ENCODE results near the gene LMO3.

LMO3 gene

DNA sequence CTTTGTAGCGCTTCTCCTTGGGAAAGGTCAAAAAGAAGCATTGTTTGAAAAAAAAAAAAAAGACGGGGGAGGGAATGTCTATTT, at the start of gene LMO3:
LMO3 (minus strand) TSS at position 46 of the 84 bp plus-strand sequence. CDS start 5,302 bp downstream, outside the sequence.
- DNase-seq, result no peak

DNA sequence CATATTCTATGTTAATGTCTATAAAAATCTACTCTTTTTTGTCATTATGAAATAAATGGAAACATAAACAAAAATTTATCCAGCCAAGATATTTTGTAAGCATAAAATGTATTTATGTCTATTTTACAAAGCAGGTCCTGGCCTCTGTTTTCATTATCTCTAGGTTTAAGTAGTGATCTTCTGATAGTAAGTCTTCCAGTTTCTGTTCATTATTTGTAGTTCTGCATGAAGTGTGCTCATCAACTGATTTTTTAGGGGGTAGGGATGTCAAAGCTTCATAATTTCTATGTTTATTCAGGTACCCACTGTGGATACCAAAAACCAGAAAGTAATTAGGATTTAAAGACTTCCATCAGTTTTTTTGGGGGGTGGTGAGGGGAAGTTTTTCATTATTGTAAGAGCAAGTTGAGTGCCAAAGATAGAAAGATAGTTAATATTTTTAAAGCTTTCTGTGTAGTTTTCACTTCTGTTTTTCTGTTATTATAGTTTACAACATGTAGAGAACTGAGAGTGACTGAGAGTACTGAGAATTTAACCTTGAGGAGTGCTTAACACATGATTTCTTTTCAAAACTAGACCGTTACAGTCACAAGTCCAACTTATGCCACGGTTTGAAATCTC, 30.6 kb upstream of the LMO3 start:
- DNase-seq, result no peak

DNA sequence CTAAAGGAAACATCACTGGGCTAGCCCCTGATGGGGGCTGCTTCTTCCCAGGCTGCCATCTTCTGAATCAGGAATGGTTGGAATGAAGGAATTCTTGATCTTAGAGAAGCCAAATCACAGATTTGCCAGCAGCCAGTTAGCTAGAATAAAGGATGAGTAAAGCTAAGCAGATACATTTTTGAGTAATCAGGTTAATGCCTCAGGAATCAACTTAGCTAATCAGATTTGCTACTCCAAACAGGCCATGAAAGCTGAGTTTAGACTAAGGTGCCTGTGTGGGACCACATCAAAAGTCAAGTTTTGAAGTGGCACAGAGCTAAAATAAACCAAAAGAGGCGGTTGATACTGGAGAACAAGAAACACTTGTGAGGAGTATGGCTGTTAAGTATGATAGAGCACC, 28.8 kb upstream of the LMO3 start:
- DNase-seq, result no peak

DNA sequence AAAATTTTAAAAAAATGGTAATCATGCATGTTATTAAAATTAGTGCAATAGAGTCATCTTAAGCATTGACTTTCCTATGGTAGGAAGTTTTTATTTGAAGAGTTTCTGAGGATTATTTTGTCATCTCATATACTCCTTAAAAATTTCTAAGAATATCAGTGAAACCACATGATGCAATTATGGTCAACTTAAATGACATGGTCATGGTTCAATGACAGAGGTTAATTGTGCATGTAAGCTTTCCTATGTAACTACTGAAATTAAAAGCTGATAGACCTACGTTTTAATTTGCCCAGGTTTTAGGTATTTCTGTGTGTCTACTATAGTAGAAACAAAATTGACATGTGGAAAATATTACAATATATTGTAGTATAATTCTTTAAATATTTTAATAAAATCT, 21.0 kb upstream of the LMO3 start:
- DNase-seq, result no peak

DNA sequence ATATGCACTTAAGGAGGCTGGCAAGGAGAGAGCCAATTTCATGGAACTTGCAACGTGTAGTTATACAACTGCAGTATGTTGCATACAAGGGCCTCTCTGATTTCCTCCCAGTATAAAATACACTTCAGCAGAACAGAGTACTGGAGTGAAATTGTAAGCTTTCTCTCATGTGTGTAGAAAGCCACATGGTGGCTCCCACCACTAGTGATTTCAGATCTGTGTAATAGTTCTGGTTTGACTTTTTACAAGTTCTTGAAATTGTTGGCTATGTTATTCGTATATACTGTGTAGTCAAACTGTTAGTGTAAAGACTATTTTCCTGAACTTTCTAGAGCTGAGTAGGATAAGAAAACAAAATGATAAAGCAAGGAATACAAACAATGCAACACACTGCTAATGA, 16.4 kb upstream of the LMO3 start:
- DNase-seq, result no peak

DNA sequence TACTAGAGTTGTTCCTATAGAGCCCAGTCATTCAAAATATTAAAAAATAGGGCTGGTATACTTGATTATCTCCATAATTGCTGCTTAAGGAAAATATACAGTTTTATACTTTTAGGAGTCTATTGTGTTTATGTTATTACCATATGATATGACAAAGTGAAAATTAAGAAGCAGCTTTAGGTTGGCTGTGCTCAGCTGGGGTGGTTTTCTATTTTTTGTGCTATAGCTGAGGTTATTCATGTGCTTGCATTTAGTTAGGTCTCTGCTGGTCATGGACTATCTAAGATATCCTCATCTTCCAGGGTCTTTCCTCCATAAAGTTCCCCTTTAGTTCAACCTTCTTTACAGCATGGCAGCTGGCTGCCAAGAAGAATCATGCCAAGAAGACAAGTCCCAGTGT, 13.6 kb upstream of the LMO3 start:
- no peak for DNase-seq

DNA sequence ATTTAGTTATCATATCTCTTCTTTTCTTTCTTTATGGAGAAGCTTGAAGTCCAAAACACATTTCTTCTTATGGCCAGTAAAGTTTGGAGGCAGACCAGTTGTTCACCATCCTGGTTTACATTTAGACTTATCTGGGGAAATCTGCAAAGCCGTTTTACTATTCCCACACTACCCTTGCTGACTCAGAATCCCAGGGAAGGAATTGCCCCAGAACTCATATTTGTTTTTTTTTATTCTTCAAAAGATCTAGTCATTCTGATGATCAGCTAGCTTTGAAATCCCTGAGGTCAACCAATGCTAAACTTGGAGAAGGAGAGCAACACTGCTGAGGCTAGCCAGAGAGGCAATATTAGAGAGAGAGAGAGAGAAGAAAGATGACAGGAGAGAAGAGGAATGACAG, 12.3 kb upstream of the LMO3 start:
- no peak for DNase-seq

DNA sequence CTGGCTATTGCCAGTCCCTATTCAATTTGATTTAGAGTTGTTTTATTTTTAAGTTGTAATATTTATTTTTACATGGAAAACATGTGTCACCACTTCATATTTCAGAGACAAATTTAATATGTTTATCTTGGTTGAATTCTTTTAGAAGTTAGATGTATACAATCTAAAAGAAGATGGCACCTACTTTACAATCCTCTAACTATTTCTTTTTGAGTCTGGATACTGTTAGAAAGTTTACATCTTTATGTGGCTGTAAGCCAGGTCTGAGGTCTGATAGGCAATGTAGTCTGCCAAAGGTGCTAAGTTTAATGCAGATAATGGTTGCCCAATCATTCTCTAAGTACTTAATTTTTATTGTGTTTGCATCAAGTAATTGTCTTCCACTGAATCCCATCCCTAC, 7.2 kb upstream of the LMO3 start:
- DNase-seq, result no peak

DNA sequence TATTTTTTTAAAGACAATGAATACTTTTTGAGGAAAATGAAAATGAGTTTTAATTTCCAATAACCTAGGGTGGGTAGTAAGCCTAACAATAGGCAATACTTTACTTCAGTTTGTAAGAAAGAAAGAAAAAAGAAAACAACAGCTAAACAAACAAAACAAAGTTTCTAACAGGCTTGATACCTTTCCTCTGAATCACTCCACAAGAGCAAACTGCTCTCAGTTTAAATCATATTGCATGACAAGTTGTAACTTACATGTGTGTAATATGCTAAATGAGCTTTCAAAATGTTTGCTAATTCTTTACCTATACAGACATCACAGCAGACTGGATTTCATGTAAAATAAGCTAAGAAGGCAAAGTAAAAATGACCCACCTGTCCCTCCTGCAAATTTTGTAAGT, 6.7 kb upstream of the LMO3 start:
- no peak for DNase-seq

DNA sequence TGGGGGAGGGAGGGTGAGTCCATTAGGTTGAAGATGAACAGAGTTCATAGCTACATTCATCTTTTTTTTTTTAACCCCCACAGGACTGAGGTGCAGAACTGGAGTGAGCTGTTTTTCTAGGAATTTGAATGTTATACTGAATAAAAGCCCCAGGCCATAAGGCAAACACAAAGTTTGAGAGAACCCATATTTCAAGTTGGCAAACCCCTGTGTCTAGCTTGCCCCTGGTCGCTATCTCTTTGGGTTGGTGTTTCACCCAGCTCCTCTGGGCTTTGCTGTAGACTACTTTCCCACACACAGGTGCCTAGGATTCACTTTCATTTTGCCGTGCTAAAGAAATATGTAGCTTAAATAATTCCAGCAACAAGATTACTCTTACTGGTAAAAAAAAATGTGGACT, 5.2 kb upstream of the LMO3 start:
- no peak for DNase-seq

DNA sequence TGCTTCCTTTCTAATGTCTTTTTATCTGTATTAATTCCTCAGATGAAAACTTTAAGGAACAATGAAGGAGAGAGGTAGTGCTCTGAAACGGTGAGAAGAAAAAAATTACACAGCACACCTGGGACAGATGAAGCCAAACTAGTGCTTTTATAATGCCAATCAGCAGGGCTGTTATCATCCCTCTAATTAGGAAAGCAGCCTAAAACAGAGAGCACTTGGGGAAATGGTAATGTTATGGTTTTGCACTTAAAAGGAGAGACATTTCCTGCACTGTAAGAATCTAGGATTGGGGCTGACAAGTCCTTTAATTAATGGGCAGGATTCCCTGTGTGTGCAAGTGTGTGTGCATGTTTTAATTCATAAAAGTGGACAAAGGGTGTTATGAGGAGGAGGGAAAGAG, 4.8 kb upstream of the LMO3 start:
- no peak for DNase-seq

DNA sequence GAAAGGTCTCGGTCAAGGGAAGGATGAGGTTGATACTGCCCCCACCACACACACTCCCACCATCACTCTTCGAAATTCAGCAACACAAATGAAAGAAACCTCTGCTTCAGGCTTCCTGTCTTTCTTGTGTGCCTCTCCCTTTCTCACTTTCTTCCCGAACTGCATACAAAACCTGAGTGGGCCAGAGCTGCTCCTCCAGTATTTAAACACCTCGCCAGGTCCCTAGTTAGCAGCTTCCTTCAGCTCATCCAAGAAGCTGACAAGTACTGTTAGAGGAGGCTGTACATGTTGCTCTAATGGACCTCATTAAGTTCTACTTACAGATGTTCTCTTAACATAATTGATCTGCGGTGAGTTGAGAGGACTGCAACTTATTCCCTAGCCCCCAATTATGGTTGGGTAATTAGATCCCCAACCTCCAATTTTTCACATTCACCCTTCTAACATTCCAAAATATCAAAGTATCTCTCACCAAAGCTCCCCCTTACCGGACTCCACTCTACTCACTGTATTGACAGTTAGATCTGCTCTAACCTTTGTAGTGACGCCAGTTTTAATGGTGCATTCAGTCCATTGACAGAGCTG, 4.1 kb upstream of the LMO3 start:
- DNase-seq, result no peak

DNA sequence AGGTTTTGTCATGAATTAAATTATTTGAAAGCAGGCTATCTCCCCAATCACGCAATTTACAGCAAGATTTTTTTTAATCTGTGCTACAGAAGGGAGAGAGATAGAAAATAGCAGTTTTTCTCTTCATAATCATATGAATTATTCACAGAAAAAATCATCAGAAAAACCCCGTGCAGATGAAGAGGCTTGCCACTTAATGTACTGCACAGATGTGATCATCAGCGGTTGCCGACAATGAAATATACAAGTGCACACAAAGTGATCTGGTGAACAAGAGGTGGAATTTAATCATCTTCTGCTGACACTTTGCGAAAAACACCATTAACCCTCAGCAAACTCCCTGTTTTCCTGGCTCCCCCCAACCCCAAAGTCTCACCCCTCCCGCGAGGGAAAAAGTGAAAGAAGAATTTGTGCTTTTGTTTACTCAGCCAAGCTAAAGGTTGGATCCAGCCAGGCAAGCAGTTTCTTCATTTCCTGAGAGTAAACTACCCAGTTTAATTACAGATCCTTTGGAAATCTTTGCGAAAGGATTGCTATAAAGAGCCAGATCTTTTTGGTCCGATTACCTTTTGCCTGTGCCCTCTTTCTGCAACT, 3.1 kb upstream of the LMO3 start:
- no peak for DNase-seq

DNA sequence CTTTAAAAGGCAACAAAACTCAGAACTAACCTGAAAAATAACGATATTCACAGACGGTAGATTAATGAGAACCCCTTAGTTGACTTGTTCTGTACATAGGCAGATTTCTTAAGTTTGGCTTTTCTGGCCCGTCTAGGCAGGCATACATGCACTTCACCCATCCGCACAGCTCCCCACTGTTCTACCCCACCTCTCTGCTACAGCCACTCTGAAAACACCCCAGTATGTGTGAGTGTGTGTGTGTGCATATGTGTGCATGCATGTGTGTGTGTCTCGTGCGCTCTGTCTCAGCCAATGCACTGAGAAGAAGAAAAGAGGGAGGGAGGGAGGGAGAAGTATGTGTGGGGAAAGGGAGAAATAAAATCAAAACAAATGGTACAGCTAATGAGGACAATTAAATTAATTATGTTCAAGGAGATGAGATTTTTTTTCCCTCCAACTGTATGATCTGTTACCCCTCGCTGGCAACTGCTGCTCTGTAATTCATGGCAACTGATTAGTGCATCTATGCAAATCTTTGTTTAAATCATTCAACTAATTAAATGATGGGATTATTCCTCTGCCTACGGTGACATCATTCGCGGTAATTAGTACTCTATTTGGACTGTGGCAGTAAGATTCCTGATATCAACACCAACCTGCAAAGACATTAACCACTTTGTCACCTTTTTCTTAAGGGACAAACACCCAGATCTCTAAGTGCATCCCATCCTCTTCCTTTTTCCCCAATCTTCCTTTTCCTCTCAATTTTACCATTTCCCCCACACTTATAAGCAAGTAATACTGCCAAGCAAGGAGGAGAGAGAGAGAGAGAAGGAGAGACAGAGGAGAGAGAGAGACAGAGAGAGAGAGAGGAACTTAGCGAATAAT, 2.2 kb upstream of the LMO3 start:
- no peak for DNase-seq

DNA sequence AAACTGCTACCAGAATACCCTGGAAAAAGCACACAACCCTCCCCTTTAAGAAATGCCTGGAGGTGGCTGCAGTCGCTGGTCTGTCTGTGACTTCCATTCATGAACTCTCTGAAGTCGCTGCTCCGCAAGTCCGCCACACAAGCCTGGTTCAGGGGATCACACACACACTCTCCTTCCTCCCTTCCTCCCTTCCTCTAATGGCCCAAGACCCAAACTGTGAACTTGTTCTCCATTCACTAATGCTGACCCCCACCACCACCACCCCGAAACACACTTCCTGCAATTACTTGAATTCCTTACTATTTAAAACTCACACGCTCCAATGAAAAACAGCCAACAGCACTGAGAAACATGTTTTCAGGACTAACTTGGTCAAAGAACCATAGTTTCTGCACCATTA, 1.0 kb upstream of the LMO3 start:
- DNase-seq, result no peak

DNA sequence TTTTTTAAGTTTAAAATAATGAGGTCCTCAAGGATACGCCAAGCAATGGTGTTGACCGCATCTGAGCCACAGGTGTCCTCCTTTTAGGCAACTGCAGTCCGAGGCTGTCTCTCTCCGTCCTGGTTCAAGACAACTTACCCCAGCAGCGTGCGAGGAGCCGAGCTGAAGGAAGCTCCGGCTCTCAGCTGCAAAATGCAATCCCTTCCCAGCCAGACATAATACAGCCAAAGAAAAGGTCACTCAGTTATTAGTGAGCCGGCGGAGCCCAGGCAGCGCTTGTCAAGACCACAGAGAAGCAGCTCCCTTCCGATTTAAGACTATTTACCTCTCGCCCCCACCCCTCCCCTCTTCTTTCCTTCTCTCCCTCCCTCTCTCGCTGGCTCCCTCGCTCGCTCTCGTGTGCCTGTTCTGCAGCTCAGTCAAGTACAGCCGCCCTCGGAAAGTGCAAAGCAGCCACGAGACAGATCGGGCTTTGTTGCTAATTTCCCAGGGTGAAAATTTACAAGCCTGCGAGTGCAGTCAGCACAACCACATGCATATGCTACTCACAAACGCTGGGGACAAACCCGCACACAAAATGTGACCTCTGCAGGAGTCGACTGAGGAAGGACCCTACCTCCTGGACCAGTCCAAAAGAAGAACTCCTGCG, 363 bp upstream of the LMO3 start:
- no peak for DNase-seq

DNA sequence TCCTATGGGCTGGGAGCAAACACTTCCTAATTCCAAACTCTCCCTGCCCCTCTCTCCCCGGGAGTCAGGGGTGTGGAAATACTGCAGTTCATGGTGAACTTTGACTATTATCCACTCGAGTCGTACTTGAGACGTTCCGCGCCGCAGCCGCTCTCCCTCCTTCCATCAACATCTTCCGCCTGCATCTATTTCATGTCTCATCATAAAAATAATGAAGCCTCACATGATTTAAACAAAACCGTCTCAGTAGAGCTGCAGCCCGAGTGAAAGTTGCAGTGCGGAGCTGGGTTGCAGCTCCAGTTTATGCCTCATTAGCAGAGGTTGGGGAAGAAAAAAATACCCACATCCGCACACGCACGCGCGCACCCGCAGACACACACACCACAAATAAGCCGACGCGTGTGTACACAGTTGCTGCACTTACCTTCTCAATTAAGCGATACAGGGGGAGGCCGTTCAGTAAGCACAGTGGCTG, 283 bp downstream of the LMO3 start:
- no peak for DNase-seq

DNA sequence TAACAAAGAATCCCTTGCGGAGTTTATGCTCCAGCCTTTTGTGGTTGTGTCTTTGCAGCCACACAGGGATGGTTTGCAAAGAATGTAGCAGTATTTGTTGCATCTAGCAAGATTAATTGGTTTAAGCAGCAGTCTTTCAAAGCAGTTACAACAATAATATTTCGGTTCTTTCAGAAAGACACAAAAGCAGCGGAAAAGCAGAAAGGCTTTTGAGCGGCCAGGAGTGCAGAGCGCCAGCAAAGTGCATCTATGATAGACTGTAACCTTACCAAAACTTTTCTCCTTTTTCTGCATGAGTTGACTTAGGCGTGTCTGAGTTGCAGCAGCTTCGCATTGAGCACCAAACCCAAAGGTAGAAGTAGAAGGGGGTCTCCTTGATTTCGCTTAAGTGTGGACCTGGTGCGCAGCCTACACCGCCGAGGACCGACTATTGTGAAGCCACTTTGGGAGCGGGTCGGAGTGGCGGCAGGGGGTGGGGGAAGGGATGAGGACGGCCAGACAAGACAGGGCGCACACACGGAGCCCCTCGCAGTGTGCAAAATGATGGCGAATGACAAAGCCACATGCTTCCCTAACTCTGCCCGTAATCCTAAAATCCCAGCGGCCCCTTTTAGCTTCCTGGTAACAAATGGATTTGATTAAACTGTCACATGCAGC, 1.2 kb downstream of the LMO3 start:
- no peak for DNase-seq

DNA sequence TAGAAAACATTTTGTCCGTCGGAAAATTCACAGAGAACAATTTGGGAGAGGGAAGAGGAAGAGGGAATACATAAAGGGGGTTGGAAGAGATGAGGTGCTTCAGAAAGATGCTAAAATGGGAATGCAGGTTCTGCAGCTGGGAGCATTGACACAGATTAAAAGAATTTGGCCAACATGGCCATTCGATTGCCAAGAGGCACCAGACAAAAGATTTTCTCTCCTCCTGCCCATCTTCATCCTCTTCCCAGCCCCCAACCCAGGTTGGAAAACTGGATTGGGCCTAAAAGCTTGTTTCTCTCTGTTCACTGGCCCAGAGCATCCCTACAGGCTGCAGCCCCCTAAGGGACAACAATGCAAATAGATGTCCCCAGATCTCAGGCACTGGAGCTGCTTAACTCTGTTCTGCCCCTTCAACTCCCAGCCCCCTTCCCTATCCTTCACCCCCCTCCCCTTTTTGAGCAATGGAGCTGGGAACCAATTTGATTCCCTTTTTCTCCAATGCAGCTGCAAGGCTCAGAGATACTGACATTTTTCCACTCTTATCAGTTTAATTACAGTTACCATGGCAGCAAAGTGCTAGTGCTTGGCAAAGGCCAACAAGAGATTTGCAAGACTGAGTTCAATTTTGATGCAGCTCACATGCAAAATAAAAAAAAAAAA, 1.9 kb downstream of the LMO3 start:
- DNase-seq, result no peak

DNA sequence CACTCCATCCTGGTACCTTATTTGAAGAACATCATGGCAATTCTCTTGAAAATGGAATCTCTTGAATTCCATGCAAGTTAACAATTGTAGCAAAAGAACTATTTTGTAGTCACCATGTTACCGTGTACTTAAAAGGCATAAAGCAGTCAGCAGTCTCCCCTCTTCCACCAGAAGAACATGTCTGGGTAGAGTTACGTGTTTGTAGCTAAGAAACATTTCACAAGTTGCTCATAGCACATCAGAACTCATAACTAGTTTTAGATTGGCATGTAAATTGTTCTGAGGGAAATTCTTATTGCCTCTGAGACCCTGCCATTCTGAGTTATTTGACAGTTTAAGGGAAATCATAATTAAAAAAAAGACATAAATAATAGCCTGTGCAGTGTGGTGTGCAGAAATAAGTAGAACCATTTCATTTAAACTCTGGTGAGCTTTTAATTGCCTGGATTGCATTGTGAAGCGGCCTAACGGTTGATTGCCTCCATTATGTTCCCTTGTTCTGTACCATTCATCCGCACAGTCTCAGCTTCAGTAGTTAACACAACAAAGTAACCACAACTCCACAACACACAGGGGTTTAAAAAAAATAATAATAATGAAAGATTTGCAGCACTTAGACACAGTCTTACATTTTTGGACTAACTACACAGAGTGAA, 2.6 kb downstream of the LMO3 start:
- DNase-seq, result no peak

DNA sequence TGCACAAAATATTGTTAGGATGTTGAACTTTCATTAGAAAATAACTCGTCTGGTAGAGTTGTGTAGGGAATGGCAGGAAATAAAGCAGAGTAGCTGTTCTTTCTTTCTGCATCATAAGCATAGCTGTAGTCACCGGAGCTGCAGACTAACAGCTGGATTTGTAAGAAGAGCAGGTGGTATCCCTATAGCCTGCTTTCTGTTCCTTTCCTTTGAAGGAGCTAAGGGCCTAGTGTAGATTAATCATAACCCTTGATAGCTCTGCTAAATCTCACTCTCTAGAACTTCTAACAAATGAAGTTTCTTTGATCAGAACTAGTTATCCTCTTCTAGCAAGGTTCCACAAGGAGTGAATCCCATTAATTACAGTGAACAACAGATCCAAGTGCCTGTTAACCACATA, 3.5 kb downstream of the LMO3 start:
- DNase-seq, result no peak

DNA sequence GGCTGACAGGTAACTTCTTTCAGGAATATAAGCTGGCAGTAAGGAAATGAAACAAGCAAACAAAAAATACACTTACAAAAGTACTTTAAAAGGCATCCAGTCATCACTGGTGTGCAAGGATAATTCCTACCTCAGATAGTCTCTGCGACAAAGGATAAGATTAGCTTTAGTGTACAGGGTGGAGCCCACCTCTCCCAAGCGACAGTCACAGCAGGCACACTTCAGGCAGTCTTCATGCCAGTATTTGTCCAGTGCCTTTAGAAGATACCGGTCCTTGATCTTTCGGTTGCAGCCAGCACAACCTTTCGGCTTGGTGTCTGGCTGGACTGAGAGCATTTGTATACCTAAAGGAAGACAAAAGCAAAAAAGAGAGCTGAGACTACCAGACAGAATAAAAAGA, 5.4 kb downstream of the LMO3 start:
- DNase-seq, result no peak

All from stimulated activated CD4-positive, alpha-beta T cell treated with anti-CD3 and anti-CD28 coated beads, Interleukin-1b, Interleukin-23, amount 100 ng/mL, for 48 hours (primary cell).